ENCODE data around the gene PDGFC.

PDGFC gene

DNA sequence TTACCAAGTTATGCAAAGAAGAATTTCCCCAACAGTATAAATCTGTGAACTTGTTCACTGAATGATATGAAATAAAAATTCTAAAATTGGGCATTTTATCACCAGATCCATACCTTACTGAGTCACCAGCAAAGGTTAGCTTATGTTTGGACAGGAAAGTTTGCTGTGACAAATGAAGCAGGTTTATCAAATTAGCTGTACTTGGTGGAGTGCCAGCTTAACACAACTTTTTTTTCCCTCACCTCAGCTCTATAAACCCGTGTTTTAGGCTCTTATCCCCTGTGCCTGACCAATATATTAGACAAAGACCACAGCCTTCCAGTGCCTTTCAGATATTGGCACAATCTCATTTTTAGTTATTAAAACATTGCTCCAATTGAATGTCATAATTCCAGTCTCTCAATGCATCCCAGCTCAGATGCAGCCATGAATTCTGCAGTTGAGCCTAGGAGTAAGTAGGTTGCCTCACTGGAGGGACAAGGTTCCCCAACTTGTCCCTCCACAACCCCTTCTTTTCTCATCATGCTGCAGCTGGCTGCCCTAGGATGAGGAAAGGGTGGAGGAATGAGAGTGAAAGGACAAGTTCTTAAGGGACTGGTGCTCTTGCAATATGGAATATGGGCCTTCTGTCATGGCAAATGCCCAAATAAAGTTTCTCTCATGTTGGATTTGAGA, 27.0 kb upstream of the PDGFC start:
- Histone ChIP-seq H3K9ac (ENCODE audit: low read length) (no peak overlapping the region), H3K27ac (ENCODE audit: low read depth, low read length, poor library complexity, severe bottlenecking) (no peak overlapping the region), H3F3A (ENCODE audit: insufficient read depth, low read length) (no peaks in the 10 kb centered on the region), H3K36me3 (ENCODE audit: insufficient read depth, low read length) (no peaks in the 10 kb centered on the region), H3K27me3 (ENCODE audit: insufficient read depth, low read length) (no peaks in the 10 kb centered on the region), H3K4me3 (ENCODE audit: low read depth, low read length, poor library complexity, severe bottlenecking) (no peak overlapping the region), H3K79me2 (ENCODE audit: insufficient read depth, low read length) (no peaks in the 10 kb centered on the region), H3K9me3 (ENCODE audit: low read length) (no peaks in the 10 kb centered on the region), H4K20me1 (ENCODE audit: insufficient read depth, low read length) (no peaks in the 10 kb centered on the region), H2AFZ (ENCODE audit: low read length) (no peak overlapping the region), H3K9me2 (ENCODE audit: low read depth, low read length) (no peaks in the 10 kb centered on the region), H3K4me1 (ENCODE audit: insufficient read depth, low read length, severe bottlenecking) (no peaks in the 10 kb centered on the region), H3K4me2 (ENCODE audit: low read length) (no peak overlapping the region)
- TF ChIP-seq, protein P1, sequence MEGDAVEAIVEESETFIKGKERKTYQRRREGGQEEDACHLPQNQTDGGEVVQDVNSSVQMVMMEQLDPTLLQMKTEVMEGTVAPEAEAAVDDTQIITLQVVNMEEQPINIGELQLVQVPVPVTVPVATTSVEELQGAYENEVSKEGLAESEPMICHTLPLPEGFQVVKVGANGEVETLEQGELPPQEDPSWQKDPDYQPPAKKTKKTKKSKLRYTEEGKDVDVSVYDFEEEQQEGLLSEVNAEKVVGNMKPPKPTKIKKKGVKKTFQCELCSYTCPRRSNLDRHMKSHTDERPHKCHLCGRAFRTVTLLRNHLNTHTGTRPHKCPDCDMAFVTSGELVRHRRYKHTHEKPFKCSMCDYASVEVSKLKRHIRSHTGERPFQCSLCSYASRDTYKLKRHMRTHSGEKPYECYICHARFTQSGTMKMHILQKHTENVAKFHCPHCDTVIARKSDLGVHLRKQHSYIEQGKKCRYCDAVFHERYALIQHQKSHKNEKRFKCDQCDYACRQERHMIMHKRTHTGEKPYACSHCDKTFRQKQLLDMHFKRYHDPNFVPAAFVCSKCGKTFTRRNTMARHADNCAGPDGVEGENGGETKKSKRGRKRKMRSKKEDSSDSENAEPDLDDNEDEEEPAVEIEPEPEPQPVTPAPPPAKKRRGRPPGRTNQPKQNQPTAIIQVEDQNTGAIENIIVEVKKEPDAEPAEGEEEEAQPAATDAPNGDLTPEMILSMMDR (IDR thresholded peaks at IDR 0.05; ENCODE audit: low read length) = no peak
- TF ChIP-seq EZH2 (IDR thresholded peaks at IDR 0.05; ENCODE audit: borderline replicate concordance, low read length) = no peak

DNA sequence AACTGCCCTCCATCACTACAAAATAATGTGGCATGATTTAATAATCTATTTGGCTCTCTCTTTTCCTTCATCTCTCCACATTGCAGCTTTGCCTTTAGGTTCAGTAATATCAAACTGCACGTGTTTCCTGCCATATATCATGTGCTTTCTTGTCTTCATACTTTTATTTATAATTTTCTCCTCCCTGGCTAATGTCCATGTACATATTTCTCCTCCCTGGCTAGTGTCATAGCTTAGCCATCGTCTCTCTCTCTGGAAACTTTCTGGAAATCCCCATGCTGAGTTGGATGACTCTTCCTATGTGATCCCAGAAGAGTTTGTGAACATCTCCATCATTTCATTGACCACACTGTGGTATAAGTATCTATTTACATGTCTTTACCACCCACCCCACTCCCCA, 21.3 kb upstream of the PDGFC start:
- Histone ChIP-seq H3K4me2 (ENCODE audit: low read length) (no peak overlapping the region), H3K4me1 (ENCODE audit: insufficient read depth, low read length, severe bottlenecking) (no peaks in the 10 kb centered on the region), H3K36me3 (ENCODE audit: insufficient read depth, low read length) (no peaks in the 10 kb centered on the region), H3K27me3 (ENCODE audit: insufficient read depth, low read length) (no peaks in the 10 kb centered on the region), H3K9ac (ENCODE audit: low read length) (no peak overlapping the region), H3K9me3 (ENCODE audit: low read length) (no peaks in the 10 kb centered on the region), H3F3A (ENCODE audit: insufficient read depth, low read length) (no peaks in the 10 kb centered on the region), H3K4me3 (ENCODE audit: low read depth, low read length, poor library complexity, severe bottlenecking) (no peak overlapping the region), H3K9me2 (ENCODE audit: low read depth, low read length) (no peaks in the 10 kb centered on the region), H3K79me2 (ENCODE audit: insufficient read depth, low read length) (no peaks in the 10 kb centered on the region), H3K27ac (ENCODE audit: low read depth, low read length, poor library complexity, severe bottlenecking) (no peak overlapping the region), H4K20me1 (ENCODE audit: insufficient read depth, low read length) (no peaks in the 10 kb centered on the region), H2AFZ (ENCODE audit: low read length) (no peak overlapping the region)
- TF ChIP-seq EZH2 (IDR thresholded peaks at IDR 0.05; ENCODE audit: borderline replicate concordance, low read length) = no peak
- TF ChIP-seq, protein P1 (IDR thresholded peaks at IDR 0.05; ENCODE audit: low read length) = no peak

DNA sequence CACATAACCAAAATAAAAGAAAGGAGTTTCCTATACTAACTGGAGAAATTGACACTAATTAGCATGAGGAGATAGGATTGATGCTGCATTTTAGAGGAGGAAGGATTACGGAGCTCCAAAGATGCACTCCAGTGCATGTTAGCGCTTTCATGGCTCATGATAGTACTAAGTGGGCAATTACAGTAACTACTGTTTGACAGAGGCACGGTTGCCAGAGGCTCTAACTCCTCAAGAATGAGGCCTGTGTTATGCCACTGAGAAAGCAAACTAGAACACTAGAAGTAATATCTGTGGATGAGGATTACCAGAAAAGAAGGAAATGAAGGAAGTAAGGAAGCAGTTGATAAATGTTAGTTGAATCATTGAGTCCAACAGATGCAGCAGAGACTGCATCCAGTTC, 19.6 kb upstream of the PDGFC start:
- Histone ChIP-seq H3F3A (ENCODE audit: insufficient read depth, low read length) (no peaks in the 10 kb centered on the region), H3K9ac (ENCODE audit: low read length) (no peak overlapping the region), H4K20me1 (ENCODE audit: insufficient read depth, low read length) (no peaks in the 10 kb centered on the region), H3K4me3 (ENCODE audit: low read depth, low read length, poor library complexity, severe bottlenecking) (no peak overlapping the region), H3K4me1 (ENCODE audit: insufficient read depth, low read length, severe bottlenecking) (no peaks in the 10 kb centered on the region), H2AFZ (ENCODE audit: low read length) (no peak overlapping the region), H3K36me3 (ENCODE audit: insufficient read depth, low read length) (no peaks in the 10 kb centered on the region), H3K27me3 (ENCODE audit: insufficient read depth, low read length) (no peaks in the 10 kb centered on the region), H3K9me3 (ENCODE audit: low read length) (no peaks in the 10 kb centered on the region), H3K9me2 (ENCODE audit: low read depth, low read length) (no peaks in the 10 kb centered on the region), H3K27ac (ENCODE audit: low read depth, low read length, poor library complexity, severe bottlenecking) (no peak overlapping the region), H3K4me2 (ENCODE audit: low read length) (no peak overlapping the region), H3K79me2 (ENCODE audit: insufficient read depth, low read length) (no peaks in the 10 kb centered on the region)
- TF ChIP-seq, protein P1 (IDR thresholded peaks at IDR 0.05; ENCODE audit: low read length) = no peak
- no peak for TF ChIP-seq EZH2 (IDR thresholded peaks at IDR 0.05; ENCODE audit: borderline replicate concordance, low read length)

All from OCI-LY1 (cell line).